HG02759 (cell line): Measurements from ENCODE around the gene CENPL.
"Not testable (repeated sequence)": the region's sequence is repeated elsewhere in the genome, so short reads cannot be mapped to it uniquely, and the experiment has no call there.

Experiments
- ATAC-seq: cut with Tn5 transposase; IDR thresholded peaks from one replicate; pipeline ENCODE4 v1.9.1; 2021; ENCODE audit warnings: mild to moderate bottlenecking, moderate library complexity; ENCODE audit not compliant: unreplicated experiment

The CENPL gene

GRCh38 chr1:173857363-173857917 is 32.8 kb upstream of the CENPL start:
- ATAC-seq, result no peak

- ATAC-seq, result no peak
Measured at GRCh38 chr1:173856903-173857302, 32.2 kb upstream of the CENPL start.

GRCh38 chr1:173856014-173856413 is 31.3 kb upstream of the CENPL start:
- no peak for ATAC-seq

GRCh38 chr1:173853074-173853473 is 28.4 kb upstream of the CENPL start:
- ATAC-seq, result no peak

- no peak for ATAC-seq
Measured at GRCh38 chr1:173852105-173852504, 27.4 kb upstream of the CENPL start.

- ATAC-seq, result no peak
Measured at GRCh38 chr1:173832748-173833147, 8.1 kb upstream of the CENPL start.

GRCh38 chr1:173827611-173828010 is 2.9 kb upstream of the CENPL start:
- no peak for ATAC-seq

GRCh38 chr1:173823781-173824314 is 835 bp downstream of the CENPL start:
- peak; percentile 45 for ATAC-seq

GRCh38 chr1:173821680-173822079 is 3.0 kb downstream of the CENPL start:
- ATAC-seq, result no peak

- ATAC-seq, result no peak
Measured at GRCh38 chr1:173818459-173818858, 6.2 kb downstream of the CENPL start.

GRCh38 chr1:173813654-173814053 is 11.0 kb downstream of the CENPL start:
- not testable (repeated sequence) for ATAC-seq

GRCh38 chr1:173802961-173803360 is 21.7 kb downstream of the CENPL start:
- ATAC-seq, result no peak

- not testable (repeated sequence) for ATAC-seq
Measured at GRCh38 chr1:173799995-173800394, 24.7 kb downstream of the CENPL start.

GRCh38 chr1:173798078-173798477 is 26.6 kb downstream of the CENPL start:
- no peak for ATAC-seq

GRCh38 chr1:173789841-173790240 is 34.8 kb downstream of the CENPL start:
- no peak for ATAC-seq

GRCh38 chr1:173784997-173785396 is 39.7 kb downstream of the CENPL start:
- no peak for ATAC-seq

- ATAC-seq, result no peak
Measured at GRCh38 chr1:173779936-173780335, 44.7 kb downstream of the CENPL start.

- no peak for ATAC-seq
Measured at GRCh38 chr1:173775578-173776226, 49.0 kb downstream of the CENPL start.

- ATAC-seq, result no peak
Measured at GRCh38 chr1:173771560-173771959, 53.1 kb downstream of the CENPL start.

- not testable (repeated sequence) for ATAC-seq
Measured at GRCh38 chr1:173770330-173770729, 54.4 kb downstream of the CENPL start.

GRCh38 chr1:173768827-173769226 is 55.9 kb downstream of the CENPL start:
- no peak for ATAC-seq

GRCh38 chr1:173768206-173768605 is 56.5 kb downstream of the CENPL start:
- no peak for ATAC-seq

- ATAC-seq, result not testable (repeated sequence)
Measured at GRCh38 chr1:173764331-173764730, 60.4 kb downstream of the CENPL start.
